Left renal pelvis (tissue), 4 donors: ENCODE data around the gene SCUBE1. TPM values are rescaled to one million over a fixed set of nuclear protein-coding genes. Genes with fewer than 3 reads are reported as not detected.

Experiments
- DNase-seq, 4 donors: peaks; one replicate each; pipeline ENCODE4 v3.0.0-alpha.2; 2013; ENCODE audit warnings: low read depth in 4 of 4, low spot score in 3 of 4
- polyA plus RNA-seq, 4 donors: library from polyadenylated mRNA; unstranded; fragments of 120-200 nt; gene quantifications; one replicate each; pipeline ENCODE4 v1.2.1, GENCODE V29; 2013; ENCODE audit not compliant: insufficient read length in 4 of 4

Gene SCUBE1
- polyA plus RNA-seq, 4 donors: 7.7 to 42.2 (median 9.9) TPM

GRCh38 chr22:43226377-43227238, 116.6 kb downstream of the SCUBE1 start:
- no peak for DNase-seq

DNA sequence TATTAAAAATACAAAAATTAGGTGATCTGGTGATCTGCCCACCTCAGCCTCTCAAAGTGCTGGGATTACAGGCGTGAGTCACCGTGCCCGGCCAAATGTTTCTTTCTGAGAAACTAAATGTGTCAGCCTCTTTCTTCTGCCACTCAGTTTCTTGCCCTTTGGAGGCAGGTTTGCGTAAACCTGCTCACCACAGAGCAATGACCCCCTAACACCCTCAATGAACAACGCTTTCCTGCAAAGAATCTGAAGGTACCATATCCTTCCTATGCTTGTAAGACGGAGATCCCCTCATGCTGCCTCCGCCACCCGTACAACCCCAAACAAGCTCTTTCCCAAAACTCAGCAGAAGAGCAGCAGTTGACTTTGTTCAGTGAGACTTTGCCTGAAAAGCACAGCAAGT, 117.6 kb downstream of the SCUBE1 start:
- no peak for DNase-seq

GRCh38 chr22:43222987-43223386, 120.2 kb downstream of the SCUBE1 start:
- DNase-seq: no peak

- DNase-seq: no peak
Measured at GRCh38 chr22:43222262-43222661, 120.9 kb downstream of the SCUBE1 start.

- no peak for DNase-seq
Measured at GRCh38 chr22:43220625-43221380, 122.4 kb downstream of the SCUBE1 start.

- no peak for DNase-seq
Measured at GRCh38 chr22:43218786-43219185, 124.4 kb downstream of the SCUBE1 start.

- DNase-seq: no peak
Measured at GRCh38 chr22:43217285-43218030, 125.7 kb downstream of the SCUBE1 start.

- no peak for DNase-seq
Measured at GRCh38 chr22:43216738-43217137, 126.4 kb downstream of the SCUBE1 start.

- no peak for DNase-seq
Measured at GRCh38 chr22:43213962-43214361, 129.2 kb downstream of the SCUBE1 start.

- no peak for DNase-seq
Measured at GRCh38 chr22:43213051-43213450, 130.1 kb downstream of the SCUBE1 start.

DNA sequence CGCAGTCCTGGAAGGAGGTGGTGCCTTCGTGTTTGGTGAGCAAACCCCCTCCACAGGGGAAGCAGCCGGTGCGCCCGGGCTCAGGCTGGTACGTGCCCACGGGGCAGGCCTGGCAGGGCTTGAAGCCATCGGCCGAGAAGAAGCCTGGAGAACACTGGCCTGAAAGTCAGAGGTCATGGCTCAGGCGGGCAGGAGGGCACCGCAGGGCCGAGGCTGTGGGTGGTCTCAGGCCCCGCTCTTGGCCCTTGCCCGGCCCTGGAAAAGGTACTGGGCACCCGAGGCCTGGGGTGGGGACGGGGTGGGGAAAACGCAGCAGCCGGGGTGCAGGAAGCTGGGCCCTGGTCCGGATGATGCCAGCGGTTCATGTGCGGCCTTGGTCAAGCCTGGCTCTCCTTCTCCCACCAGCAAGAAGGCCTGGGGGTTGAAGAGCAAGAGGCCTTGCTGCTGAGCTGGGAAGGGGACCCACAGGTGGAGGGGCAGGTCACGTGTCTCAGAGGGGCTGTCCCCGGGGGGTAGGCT, 130.7 kb downstream of the SCUBE1 start:
- no peak for DNase-seq

- DNase-seq: no peak
Measured at GRCh38 chr22:43211941-43212433, 131.2 kb downstream of the SCUBE1 start.

- no peak for DNase-seq
Measured at GRCh38 chr22:43210631-43211515, 132.3 kb downstream of the SCUBE1 start.

DNA sequence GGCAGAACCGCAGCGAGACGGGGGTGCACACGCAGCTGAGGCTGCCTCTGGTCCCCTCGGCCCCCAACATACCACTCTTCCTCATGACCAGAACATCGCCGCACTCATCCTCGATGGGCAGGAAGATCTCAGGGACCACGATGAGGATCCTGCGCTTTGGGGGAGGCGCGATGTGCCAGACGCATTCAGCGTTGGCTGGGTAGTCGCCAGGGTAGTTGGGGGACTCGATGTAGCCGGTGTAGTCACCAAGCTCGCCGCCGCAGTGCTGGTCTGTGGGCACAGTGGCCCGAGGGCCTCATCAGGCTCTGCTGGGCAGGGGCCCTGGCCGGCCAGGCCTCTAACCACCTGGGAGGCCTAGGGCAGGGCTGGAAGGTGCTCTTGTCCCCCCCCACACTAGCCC, 133.2 kb downstream of the SCUBE1 start:
- DNase-seq: no peak

GRCh38 chr22:43209523-43209890, 133.7 kb downstream of the SCUBE1 start:
- no peak for DNase-seq

GRCh38 chr22:43208703-43209522, 134.3 kb downstream of the SCUBE1 start:
- DNase-seq: no peak

GRCh38 chr22:43207849-43208702, 135.1 kb downstream of the SCUBE1 start:
- no peak for DNase-seq

DNA sequence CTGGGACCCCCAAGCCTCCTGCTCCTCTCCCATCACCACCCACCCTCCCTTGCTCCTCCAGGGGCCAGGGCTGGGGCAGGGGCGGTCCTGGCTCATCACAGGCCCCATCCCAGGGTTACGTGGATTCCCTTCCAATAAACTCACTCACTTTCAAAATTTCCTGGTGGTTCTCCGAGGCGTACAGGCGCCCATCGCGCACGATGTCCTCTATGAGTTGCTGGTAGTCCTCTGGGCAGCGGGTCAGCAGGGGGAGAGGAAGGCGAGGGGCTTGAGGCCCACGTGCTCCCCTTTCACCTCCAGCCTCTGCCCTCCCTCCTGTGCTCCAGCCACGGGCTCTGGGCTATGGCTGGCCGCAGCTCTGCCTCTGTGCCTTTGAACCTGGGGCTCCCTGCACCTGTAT, 135.8 kb downstream of the SCUBE1 start:
- DNase-seq: no peak
